HepG2 (cell line): ENCODE data around the gene HSPA1L. TPM values are rescaled to one million over a fixed set of nuclear protein-coding genes. Genes with fewer than 3 reads are reported as not detected.

Experiments
- FOXC1 ChIP-seq: sonication (generic); formaldehyde crosslinking; IDR thresholded peaks from 2 replicates; pipeline ENCODE4 v1.8.0; 2022; ENCODE audit warnings: mild to moderate bottlenecking, missing genetic modification reagents, borderline replicate concordance
- HNF4A ChIP-seq: sonication (generic); formaldehyde crosslinking; IDR thresholded peaks from 2 replicates; pipeline ENCODE4 v1.4.0; 2020; ENCODE audit warnings: missing genetic modification reagents
- IKZF1 ChIP-seq: fragments of 450-650 bp; IDR thresholded peaks from 2 replicates; pipeline ENCODE4 v1.7.1; 2016
- MED1 ChIP-seq: sonication (generic); formaldehyde crosslinking; IDR thresholded peaks from 2 replicates; pipeline ENCODE4 v1.4.0; 2020; ENCODE audit warnings: missing genetic modification reagents
- NR3C1 ChIP-seq: sonication (generic); formaldehyde crosslinking; IDR thresholded peaks from 2 replicates; pipeline ENCODE4 v1.4.0; 2020; ENCODE audit warnings: missing genetic modification reagents
- NRL ChIP-seq: sonication (generic); formaldehyde crosslinking; IDR thresholded peaks from 2 replicates; pipeline ENCODE4 v1.5.0; 2020; ENCODE audit warnings: missing genetic modification reagents, mild to moderate bottlenecking, moderate library complexity, borderline replicate concordance
- ONECUT2 ChIP-seq: sonication (generic); formaldehyde crosslinking; IDR thresholded peaks from 2 replicates; pipeline ENCODE4 v1.4.0; 2020; ENCODE audit warnings: missing genetic modification reagents
- PCBP1 ChIP-seq: fragments of 200-400 bp; formaldehyde crosslinking; IDR thresholded peaks from 2 replicates; pipeline ENCODE4 v1.6.1; 2017; ENCODE audit warnings: mild to moderate bottlenecking, low read depth, low read length, borderline replicate concordance
- RELA ChIP-seq: sonication (generic); formaldehyde crosslinking; IDR thresholded peaks from 2 replicates; pipeline ENCODE4 v1.4.0; 2020; ENCODE audit warnings: missing genetic modification reagents
- TCF7 ChIP-seq: sonication (generic); IDR thresholded peaks from 2 replicates; pipeline ENCODE4 v1.6.1; 2016; ENCODE audit warnings: antibody characterized with exemption, low read depth
- ZEB1 ChIP-seq: IDR thresholded peaks from 2 replicates; pipeline ENCODE4 v1.6.1; 2012; ENCODE audit warnings: mild to moderate bottlenecking, low read depth, inconsistent platforms; ENCODE audit not compliant: insufficient replicate concordance
- ZNF841 ChIP-seq: sonication (generic); formaldehyde crosslinking; IDR thresholded peaks from 2 replicates; pipeline ENCODE4 v1.8.1; 2023; ENCODE audit warnings: missing genetic modification reagents, borderline replicate concordance
- polyA plus RNA-seq, 8 experiments: library from polyadenylated mRNA; depleted of rRNA in 3 of 8; stranded (reverse) in 7 of 8; unstranded in 1 of 8; fragments of >200 nt; fragmentation: Illumina TruSeq in 4 of 8; extraction: Trizol in 4 of 8; gene quantifications; 2 replicates each; pipeline versions ENCODE4 v1.2.1 to v1.2.3, GENCODE V29; 2011 to 2016; ENCODE audit warnings: low read depth in 4 of 8, missing spikeins in 1 of 8, mixed read lengths in 1 of 8; ENCODE audit not compliant: insufficient read depth in 1 of 8
- total RNA-seq, 5 experiments: library from RNA; depleted of rRNA; stranded (reverse); fragments of >200 nt; fragmentation: Illumina TruSeq; extraction: Trizol; gene quantifications; 2 replicates each; pipeline ENCODE4 v1.2.3, GENCODE V29; 2016; ENCODE audit warnings: low read depth in 1 of 5
- TF ChIP-seq, protein P1 (sequence below): sonication (generic); formaldehyde crosslinking; IDR thresholded peaks from 2 replicates; pipeline ENCODE4 v1.4.0; 2020; ENCODE audit warnings: missing genetic modification reagents, mild to moderate bottlenecking, borderline replicate concordance
- TF ChIP-seq, protein P2 (sequence below): IDR thresholded peaks from 2 replicates; pipeline ENCODE4 v1.6.1; 2012; ENCODE audit warnings: inconsistent platforms
- TF ChIP-seq, protein P3 (sequence below): sonication (generic); formaldehyde crosslinking; IDR thresholded peaks from 2 replicates; pipeline ENCODE4 v1.4.0; 2020; ENCODE audit warnings: missing genetic modification reagents, low read depth, mild to moderate bottlenecking, borderline replicate concordance
- TF ChIP-seq, protein P4 (sequence below): sonication (generic); formaldehyde crosslinking; IDR thresholded peaks from 2 replicates; pipeline ENCODE4 v1.4.0; 2020; ENCODE audit warnings: missing genetic modification reagents

The HSPA1L gene
- total and polyA plus RNA-seq, 2 of the 13 experiments (the other 11 are each of a cell fraction or from before 2014, with no cell fraction given): 0.55 to 1.0 TPM

DNA sequence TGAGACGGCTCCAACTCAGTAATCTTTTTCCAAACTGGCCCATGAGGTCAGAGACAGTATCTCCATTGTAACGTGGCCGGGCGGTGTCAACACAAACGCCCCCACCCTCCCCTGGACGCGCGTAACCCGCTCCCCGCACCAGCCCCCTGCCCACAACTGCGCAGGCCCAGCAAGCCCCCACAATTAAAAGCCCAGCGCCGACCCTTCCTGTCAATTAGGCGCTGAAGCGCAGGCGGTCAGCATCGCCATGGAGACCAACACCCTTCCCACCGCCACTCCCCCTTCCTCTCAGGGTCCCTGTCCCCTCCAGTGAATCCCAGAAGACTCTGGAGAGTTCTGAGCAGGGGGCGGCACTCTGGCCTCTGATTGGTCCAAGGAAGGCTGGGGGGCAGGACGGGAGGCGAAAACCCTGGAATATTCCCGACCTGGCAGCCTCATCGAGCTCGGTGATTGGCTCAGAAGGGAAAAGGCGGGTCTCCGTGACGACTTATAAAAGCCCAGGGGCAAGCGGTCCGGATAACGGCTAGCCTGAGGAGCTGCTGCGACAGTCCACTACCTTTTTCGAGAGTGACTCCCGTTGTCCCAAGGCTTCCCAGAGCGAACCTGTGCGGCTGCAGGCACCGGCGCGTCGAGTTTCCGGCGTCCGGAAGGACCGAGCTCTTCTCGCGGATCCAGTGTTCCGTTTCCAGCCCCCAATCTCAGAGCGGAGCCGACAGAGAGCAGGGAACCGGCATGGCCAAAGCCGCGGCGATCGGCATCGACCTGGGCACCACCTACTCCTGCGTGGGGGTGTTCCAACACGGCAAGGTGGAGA, at the start of gene HSPA1L, which contains the start of gene HSPA1A (continued):
- TF ChIP-seq, protein P1, sequence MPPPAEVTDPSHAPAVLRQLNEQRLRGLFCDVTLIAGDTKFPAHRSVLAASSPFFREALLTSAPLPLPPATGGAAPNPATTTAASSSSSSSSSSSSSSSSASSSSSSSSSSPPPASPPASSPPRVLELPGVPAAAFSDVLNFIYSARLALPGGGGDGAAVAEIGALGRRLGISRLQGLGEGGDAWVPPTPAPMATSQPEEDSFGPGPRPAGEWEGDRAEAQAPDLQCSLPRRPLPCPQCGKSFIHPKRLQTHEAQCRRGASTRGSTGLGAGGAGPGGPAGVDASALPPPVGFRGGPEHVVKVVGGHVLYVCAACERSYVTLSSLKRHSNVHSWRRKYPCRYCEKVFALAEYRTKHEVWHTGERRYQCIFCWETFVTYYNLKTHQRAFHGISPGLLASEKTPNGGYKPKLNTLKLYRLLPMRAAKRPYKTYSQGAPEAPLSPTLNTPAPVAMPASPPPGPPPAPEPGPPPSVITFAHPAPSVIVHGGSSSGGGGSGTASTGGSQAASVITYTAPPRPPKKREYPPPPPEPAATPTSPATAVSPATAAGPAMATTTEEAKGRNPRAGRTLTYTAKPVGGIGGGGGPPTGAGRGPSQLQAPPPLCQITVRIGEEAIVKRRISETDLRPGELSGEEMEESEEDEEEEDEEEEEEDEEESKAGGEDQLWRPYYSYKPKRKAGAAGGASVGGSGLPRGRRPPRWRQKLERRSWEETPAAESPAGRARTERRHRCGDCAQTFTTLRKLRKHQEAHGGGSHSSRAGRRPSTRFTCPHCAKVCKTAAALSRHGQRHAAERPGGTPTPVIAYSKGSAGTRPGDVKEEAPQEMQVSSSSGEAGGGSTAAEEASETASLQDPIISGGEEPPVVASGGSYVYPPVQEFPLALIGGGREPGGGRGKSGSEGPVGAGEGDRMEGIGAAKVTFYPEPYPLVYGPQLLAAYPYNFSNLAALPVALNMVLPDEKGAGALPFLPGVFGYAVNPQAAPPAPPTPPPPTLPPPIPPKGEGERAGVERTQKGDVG (CRISPR knock-in tag): no peak; the same call in 1 of the 2 replicates
- TF ChIP-seq, protein P2, sequence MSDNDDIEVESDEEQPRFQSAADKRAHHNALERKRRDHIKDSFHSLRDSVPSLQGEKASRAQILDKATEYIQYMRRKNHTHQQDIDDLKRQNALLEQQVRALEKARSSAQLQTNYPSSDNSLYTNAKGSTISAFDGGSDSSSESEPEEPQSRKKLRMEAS: peak; percentile 65; the same call in 1 of the 2 replicates
- TF ChIP-seq IKZF1 (no peak), MED1 (CRISPR knock-in tag) (peak; percentile 65), ZNF841 (CRISPR knock-in tag) (no peak), HNF4A (CRISPR knock-in tag) (no peak), NRL (CRISPR knock-in tag) (no peak), ZEB1 (peak; percentile 68), FOXC1 (peak; percentile 37; the same call in 1 of the 2 replicates), NR3C1 (CRISPR knock-in tag) (no peak), TCF7 (no peak), ONECUT2 (CRISPR knock-in tag) (no peak), PCBP1 (no peak), RELA (peak; percentile 52; the same call in 1 of the 2 replicates)
- TF ChIP-seq, protein P3, sequence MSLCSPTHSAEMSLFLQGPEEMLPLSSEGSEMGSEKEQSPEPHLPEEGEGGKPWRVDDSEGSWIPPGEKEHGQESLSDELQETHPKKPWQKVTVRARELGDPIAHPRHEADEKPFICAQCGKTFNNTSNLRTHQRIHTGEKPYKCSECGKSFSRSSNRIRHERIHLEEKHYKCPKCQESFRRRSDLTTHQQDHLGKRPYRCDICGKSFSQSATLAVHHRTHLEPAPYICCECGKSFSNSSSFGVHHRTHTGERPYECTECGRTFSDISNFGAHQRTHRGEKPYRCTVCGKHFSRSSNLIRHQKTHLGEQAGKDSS (CRISPR knock-in tag): no peak
- TF ChIP-seq, protein P4, sequence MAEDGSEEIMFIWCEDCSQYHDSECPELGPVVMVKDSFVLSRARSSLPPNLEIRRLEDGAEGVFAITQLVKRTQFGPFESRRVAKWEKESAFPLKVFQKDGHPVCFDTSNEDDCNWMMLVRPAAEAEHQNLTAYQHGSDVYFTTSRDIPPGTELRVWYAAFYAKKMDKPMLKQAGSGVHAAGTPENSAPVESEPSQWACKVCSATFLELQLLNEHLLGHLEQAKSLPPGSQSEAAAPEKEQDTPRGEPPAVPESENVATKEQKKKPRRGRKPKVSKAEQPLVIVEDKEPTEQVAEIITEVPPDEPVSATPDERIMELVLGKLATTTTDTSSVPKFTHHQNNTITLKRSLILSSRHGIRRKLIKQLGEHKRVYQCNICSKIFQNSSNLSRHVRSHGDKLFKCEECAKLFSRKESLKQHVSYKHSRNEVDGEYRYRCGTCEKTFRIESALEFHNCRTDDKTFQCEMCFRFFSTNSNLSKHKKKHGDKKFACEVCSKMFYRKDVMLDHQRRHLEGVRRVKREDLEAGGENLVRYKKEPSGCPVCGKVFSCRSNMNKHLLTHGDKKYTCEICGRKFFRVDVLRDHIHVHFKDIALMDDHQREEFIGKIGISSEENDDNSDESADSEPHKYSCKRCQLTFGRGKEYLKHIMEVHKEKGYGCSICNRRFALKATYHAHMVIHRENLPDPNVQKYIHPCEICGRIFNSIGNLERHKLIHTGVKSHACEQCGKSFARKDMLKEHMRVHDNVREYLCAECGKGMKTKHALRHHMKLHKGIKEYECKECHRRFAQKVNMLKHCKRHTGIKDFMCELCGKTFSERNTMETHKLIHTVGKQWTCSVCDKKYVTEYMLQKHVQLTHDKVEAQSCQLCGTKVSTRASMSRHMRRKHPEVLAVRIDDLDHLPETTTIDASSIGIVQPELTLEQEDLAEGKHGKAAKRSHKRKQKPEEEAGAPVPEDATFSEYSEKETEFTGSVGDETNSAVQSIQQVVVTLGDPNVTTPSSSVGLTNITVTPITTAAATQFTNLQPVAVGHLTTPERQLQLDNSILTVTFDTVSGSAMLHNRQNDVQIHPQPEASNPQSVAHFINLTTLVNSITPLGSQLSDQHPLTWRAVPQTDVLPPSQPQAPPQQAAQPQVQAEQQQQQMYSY (CRISPR knock-in tag): no peak
